ENCODE results near the gene SIM1.

SIM1 gene

DNA sequence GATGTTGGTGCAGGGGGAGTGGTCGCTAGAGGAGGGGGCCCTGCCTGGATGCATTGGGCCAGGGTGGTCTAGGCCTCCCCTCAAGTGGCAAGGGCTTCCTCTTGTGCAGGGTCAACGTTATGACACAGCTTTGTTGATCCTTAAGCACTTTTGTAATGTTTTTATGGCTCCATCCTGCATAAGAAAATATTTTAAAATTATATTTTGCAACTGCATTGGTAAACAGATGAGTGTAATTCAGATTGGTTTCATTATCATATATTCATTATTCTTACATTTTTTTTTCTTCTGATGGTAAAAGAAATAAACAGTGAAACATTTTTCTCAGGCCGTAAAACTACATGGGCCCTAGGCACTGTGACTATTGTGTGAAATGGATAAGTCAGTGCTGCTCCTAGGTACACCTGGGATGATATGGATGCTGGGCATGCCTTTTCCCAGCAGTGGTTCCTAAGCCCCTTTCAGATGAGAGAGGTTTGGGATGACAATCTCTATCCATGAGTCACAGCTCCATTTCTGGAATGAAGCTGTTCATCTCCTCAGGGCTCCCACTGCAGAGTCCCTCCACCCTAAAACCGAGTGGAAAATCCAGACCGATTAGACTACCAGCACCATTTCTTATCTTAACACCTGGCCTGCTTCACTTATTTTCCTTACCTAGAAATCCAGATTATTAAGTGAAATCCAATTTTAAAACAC is 5.8 kb upstream of the SIM1 start:
- DNase-seq, result no peak

DNA sequence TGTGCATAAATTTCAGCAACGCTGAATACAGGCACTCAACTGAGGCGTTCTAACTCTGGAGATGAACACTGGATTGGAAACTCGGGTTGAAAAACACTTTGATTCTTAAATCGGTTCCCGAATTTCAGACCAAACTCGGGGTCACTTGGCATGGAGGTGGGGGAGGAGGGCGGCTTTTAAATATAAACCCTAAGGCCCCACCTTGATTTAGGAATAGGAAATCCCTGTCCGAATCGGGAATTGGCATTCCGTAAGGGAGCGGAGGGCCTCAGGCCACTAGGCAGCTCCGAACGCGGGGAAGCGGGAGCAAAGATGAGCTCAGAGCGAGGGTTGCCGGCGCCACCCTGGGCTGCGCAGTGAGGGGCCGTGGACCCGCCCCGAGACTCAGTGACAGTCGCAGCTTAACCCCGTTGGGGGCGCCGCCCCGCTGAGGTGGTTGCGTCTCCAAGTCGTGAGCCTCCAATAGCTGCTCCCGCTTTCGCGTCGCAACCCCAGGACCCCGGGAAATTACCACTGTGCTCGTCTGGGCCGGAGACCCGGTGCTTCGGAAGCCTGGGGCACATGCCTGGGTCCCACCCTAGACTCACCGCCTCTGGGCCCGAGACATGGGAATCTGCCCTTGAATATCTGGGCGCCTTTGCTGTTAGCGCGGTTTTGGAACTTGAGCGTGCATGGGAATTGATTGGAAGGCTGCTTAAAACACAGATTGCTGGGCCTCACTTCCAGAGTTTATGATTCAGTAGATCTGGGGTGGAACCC is 4.6 kb upstream of the SIM1 start:
- DNase-seq, result no peak

DNA sequence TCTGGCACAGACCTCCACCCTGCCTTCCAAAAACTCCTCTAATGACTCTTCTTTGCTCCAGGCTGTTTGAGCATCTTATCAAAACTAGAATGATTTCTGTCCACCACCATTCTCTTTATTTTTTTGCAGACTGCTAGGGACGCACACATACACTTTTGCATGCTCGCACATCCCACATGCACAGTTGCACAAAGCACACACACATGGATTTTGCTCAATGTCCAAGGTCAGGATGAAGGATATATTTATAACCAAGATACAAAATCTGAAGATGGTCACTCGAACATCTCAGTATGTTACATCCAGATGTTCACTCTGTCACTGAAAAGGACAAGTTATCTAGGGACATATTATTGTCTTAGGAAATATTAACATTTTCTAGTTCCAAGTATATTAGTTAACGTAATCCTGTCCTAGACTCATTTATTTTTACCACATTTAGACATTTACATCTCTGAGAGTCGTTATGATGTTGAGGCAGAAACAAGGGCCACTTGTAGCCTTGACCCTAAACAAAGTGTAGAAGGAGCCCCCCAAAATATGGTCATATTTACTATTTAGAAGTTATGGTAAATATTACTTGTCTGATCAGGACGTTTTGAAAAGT is 3.4 kb upstream of the SIM1 start:
- DNase-seq, result no peak

DNA sequence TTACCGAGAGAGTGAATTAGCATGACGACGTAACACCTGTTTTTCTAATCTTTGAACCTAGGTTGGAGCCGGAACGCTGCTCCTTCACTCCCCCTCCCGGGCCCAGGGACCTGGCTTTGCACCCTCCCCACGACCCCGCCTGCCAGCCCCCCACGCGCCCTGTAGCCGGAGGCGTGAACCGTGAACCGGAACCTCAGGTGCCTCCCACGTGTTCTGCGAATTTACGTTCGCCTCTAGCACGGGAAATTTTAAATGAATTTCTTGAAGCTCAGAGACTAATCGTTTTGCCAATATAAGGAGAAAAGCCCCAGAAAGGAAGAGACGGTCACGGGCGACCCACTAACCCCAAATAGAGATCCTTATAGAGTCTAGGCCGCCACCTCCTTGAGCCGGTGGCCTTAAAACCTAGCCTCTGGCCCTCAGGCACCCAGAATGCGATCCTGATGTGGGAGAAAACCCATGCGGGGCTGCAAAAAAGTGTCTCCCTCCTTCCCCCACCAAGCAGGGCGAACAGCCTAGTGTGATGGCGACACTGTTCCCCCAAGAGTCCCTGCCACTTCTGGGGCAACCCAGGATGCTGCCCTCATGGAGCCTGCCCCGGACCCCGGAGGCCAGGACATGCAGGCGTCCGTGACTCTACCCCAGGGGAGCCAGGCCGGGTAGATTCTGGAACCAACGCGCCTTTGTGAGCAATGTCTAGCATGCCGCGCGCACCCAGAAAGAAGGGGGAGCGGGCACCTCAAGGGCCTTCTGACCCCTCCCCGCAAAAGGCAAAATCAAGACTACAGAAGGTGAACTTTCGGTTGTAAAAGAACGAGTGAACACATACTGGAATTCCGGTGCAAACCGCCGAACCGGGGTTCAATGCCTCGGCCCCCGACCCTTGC is 2.7 kb upstream of the SIM1 start:
- DNase-seq, result no peak

GRCh38 chr6:100466410-100467128 is 1.8 kb upstream of the SIM1 start:
- no peak for DNase-seq

DNA sequence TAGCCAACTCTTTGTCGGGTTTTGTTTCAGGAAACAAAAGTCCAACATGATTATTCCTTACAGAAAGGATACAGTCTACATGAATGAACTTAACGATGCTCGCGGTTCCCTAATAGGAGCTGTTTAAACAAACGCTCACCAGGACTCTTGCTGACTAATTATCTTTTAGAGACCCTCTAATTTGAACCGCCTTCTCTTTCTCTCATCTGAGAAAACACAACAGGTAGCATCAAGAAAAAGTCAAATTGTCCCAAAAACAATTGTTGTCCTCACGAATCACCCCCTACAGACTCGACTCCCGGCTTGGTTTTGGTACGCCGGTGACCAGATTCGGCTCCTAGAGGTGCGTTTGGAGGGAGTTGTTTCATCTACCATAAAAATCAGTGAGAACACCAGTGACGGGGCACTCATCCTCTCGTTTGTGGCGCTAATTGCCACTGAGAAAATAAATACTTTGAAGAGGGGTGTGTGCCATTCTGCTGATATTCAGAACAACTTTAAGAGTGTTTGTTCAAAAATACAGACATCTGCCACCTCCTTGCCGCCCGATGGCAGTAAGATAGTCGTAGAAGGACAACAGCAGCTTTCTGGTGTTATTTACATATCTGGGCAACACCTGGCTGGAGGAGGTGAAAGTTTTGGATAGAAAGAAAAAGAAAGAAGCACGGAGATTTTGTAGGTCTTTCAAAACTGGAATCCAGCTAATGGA is 1.1 kb upstream of the SIM1 start:
- no peak for DNase-seq

- no peak for DNase-seq
These were observed 414 bp downstream of the SIM1 start for GRCh38 chr6:100464162-100464851.

DNA sequence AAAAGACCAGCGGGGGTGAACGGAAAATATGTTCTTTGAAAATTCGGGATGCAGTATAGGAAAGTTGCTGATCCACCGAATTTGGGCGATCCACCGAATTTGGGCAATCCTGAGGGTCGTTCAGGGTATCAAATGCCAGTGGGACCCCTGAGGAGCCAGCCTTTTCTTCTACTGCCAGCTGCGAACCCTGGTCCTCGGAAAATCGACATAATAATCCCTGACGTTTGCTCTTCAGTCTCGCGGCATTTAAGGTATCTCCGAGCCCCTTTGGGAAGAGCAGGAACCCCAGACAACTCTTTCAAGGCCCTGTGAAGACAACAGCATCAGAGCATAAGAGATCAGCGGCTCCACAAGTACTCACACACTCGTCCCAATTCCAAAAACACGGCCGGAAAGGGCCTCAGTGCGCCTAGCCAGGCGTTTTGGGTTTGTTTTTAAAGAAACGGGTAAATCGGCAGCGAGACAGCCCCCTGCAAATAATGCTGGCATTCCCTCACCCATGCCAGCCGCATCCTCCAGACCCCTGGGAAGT is 1.0 kb downstream of the SIM1 start:
- DNase-seq, result no peak

DNA sequence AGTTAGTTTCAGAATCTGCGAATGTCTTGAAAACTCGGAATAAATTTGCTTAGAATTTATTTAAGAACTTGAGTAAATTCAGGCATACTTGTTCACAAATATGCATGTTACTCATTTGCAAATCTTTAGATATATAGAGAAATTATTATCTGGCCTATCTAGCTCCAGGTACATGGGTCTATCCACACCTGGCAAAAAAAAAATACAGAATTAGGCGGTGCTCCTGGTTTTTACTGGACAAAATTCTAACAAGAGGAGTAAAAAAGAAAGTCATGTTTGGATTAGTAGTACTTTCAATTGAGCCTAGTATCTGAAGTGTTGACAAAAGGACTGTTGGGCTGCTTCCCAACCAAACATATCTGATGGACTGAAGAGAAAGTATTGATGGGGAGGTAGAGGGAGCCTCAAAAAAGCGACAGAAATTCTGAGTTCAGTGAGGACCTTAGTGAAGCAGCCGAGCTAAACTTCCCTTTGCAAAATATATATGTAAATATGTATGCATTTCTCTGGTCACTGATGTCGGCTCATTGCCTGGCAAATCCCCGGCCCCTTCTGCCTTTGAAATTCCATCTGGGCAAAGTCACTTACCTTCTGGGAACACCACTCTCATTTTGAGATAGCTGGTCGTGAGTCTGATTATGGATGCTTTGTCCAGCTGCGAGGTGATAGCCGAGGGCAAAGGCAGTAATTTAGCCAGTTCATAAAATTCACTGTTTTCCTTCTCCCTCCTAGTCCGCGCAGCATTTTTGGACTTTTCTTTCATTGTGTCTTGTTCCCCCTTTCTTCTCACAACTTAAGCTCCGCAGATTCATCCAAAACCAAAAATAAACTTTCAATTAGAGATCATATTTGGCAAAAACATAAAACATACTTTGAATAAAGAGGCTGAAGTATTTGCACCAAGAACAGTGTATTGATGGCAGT is 1.8 kb downstream of the SIM1 start:
- no peak for DNase-seq

- DNase-seq, result no peak
These were observed 2.6 kb downstream of the SIM1 start for GRCh38 chr6:100461917-100462705.

DNA sequence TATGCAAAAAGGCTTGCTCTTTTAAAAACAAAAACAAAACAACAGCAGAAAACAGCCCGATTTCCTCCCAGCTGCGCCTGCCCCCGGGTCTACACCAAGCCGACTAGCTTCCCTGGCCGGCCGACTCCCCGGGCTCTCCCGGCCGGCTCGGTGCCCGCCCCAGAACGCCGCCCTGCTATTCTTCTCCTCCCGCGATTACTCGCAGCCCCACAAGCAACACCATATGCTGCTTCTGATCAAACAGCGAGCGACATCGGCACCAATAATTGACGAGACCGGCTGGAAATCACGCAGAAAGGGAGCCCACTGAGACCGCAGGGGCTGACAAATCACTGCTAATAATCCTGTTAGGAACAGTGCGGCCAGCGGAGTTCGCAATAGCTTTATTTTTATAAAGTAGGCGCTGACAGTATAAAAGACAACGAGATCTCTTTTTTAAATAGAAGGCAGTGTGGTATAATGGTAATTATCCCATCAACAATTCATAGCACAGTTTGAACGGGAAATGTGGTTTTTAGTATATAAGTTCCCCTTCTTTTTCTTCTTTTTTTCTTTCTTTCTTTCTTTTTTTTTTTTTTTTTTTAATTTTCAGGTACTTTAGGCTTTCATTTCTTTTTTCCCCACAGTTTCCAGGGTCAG is 3.3 kb downstream of the SIM1 start:
- DNase-seq, result no peak

DNA sequence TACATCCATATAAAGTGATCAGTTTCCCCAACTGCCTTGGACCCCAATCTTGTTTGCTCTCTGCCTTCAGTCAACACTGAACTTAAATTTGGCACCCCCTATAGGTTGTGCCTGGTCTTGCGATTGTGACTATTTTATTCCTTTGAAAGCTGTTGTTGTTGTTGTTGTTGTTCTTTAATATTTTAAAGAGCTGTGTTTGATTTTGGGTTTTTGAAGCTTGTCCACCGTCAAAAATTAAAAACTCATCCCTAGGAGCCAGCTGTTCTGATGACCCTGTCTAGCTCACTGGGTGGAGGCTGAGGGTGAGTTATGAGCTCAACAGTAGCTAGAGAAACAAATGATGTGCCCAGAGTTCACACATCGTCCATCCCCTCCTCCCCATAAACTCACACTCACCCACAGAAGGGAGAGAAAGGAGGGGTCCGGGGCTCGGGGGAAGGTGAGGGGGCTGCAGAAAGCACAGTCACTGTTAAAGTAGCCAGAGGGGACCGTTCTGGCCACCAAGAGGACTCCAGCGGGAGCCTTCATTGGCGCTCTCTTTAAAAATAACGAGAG is 4.0 kb downstream of the SIM1 start:
- DNase-seq, result no peak

DNA sequence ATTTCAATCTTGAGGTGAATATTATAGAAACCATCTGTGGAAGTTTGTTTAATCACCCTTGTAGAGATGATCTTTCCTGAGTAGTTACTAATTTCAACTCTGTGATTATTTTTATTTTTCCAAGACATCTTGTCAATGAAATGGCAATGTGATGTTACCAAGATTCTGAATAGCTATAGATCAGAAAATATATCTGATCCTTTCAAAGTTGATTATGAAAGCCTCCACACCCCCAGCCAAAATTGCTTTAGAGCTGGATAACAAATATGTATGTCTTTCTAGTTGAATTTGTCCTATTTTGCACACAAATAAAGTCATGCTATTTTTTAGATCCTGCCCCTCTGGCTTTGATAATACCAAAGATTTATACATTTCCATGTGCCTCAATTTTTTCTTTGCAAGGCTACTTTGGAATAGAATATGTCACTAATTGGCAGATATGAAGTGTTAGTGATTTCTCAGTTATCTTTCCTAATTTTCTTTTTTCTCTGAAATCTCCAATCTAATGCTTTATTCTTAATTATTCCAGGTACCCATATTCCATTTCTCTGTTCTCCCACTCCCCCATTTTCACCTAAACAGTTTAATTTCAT is 5.0 kb downstream of the SIM1 start:
- DNase-seq, result no peak

GRCh38 chr6:100458841-100459591 is 5.7 kb downstream of the SIM1 start:
- no peak for DNase-seq

GRCh38 chr6:100457311-100457990 is 7.3 kb downstream of the SIM1 start:
- no peak for DNase-seq

GRCh38 chr6:100456908-100457235 is 7.8 kb downstream of the SIM1 start:
- DNase-seq, result no peak
